DMS153 (cell line): Measurements from ENCODE around the gene VIPR2.

Source experiments
- DNase-seq: peaks from one replicate; lab custom pipeline; 2025; lab: John Stamatoyannopoulos, UW

Gene VIPR2

DNA sequence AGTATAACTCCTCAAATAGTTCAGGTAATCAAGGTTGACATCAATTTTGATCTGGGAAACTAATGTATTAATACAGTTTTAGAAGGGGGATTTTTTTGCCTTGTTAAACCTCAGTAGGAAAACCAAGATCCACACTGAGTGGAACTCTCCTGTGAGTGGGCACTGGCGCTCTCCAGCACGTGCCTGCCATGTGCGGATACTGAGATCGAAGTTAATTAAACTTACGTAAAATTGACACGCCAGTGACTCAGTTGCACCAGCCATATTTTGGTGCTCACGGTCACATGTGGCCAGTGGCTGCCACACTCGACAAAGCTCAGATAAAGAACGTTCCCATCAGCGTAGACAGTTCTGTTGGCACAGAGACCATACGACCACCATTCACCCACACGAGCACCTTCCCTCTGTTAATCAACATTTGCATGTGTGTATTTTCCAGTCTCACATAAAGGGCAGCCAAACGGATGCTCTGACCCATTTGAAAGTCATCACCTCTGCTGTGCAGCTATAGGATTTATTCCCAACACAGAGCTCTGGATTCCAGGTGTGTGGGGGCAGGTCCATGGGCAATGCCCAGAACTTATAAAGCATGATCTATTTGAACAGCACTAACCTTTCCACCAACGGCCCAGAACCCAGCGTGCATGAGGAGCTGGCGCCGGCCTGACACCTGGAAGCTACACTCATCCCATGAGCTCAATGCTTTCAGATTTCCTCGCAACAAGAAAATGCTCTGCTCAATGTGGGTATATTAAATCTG lies 77.7 kb downstream of the VIPR2 start:
- no peak for DNase-seq

DNA sequence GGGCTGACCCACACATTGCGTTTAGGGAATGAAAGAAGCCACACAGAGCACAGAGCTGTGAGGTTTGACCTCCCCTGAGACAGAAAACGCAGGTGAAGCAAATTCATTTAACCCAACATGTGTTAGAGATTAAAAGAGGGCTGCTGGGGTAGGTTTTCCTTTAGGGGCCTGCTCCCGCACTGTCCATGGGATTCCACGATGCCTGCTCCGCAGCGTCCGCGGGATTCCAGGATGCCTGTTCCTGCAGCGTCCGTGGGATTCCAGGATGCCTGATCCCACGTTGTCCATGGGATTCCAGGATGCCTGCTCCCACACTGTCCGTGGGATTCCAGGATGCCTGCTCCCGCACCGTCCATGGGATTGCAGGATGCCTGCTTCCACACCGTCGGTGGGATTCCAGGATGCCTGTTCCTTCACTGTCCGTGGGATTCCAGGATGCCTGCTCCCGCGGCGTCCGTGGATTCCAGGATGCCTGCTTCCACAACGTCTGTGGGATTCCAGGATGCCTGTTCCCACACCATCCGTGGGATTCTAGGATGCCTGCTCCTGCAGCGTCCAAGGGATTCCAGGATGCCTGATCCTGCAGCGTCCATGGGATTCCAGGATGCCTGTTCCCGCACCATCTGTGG lies 78.7 kb downstream of the VIPR2 start:
- no peak for DNase-seq

DNA sequence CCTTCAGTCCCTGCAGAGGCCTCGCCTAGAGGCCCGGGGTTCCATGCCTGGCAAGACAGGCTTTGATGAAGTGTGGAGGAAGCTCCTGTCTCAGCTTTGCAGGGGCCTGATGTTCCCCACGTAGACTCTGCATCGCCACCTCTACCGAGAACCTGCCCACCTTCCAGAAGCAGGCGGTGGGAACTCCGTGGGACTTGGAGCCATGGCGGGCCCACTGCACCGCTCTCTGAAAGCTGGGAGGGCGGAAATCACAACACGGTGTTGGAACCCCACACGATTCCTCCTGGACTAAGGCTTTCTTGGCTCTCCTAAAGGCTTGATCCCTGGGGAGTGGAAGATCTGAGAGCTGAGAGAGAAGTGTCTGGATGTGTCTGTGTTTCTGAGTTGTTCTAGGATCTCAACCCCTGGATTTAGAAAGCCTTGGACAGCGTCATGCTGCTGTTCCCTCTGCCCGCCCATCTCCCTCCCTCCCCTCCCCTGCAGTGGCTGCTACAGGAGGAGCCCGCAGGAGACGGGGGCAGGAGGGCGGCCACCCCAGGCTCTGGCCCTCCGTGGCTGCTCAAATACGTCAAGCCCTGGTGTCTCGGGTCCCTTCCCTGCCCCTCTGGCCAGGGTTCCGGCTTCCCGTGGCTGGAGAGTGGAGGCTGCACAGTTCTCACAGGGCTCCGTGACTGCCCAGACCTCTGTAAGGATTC lies 79.7 kb downstream of the VIPR2 start:
- no peak for DNase-seq

DNA sequence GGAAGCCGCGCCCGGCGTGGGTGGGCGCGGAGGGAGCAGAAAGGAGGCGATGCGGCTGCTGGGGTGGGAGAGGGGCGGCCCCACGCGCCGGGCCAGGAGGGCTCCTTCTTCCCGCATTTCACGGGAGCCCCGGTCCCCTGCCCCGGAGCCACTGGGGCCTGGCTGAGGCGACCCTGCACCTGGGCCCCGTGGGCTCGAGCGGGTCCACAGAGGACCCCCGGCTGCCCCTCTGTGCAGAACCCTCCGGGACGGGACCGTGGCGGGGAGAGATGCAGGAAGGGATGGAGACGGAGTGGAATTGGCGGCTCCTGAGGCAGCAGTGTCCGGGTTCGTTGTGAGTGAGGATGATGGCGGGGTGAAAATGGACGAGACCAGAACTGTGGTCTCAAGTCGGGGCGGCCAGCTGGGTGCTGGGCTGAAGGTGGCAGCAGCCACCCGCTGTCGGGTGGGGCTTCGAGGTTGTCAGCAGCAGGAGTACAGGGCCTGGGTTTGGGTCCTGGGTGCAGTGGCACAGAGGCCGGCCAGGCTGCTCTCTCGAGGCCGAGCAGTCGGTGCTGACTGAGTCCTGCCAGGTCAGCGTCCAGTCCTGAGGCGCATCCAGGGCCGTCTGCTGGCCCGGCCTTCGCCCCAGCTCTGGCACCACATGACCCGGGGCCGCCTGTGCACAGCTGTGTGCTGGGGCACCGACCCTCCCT lies 80.4 kb downstream of the VIPR2 start:
- no peak for DNase-seq

DNA sequence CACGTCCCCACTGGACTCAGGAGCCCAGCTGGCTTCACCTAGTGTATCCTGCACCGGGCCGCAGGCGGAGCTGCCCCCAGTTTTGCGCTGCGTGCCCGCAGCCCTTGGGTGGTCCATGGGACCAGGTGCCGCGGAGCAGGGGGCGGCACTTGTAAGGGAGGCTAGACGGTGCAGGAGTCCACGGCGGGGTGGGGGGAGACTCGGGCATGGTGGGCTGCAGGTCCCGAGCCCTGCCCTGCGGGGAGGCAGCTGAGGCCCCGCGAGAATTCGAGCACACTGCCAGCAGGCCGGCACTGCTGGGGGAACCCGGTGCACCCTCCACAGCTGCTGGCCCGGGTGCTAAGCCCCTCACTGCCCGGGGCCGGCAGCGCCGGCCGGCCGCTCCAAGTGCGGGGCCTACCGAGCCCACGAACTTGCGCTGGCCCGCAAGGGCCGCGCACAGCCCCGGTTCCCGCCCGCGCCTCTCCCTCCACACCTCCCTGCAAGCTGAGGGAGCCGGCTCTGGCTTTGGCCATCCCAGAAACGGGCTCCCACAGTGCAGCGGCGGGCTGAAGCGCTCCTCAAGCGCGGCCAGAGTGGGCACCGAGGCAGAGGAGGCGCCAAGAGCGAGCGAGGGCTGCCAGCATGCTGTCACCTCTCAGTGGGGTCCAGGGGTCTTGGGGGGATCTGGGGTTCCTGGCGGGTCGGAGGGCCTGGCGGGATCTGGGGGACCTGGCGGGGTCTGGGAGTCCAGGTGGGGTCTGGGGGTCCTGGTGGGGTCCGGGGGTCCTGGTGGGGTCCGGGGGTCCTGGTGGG lies 81.4 kb downstream of the VIPR2 start:
- DNase-seq = no peak

DNA sequence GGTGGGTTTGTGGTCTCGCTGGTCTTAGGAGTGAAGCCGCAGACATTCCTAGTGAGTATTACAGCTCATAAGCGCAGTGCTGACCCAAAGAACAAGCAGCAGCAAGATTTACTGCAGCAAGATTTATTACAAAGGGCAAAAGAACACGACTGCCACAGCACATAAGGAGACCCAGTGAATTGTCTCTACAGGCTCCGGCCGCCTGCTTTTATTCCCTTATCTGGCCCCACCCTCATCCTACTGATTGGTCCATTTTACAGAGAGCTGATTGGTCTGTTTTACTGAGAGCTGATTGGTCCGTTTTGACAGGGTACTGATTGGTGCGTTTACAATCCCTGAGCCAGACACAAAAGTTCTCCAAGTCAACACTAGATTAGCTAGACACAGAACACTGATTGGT lies 82.1 kb downstream of the VIPR2 start:
- no peak for DNase-seq

DNA sequence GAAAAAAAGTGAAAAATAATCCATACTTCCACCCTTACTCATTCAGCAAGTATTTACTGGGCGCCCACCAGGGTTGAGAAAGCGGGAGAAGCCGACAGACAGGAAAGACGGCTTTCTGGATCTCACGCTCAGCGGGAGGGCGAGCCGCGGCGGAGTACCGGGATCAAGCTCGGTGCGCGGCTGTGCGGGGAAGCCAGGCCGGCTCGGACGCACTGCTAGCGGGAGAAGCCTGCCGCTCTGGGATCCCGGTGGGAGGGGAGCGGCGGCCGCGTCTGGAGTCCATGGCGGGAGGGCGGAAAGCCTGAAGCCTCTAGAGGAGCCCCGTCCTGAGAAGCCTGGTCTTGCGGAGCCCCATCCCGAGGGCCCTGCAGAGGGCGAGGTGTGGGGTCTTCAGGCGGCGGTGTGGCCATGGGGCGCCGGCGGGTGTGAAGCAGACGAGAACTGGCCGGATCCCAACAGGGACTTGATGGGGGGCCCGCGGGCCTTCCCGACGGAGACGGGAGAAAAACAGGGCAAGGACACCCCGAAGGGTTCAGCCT lies 82.9 kb downstream of the VIPR2 start:
- no peak for DNase-seq

DNA sequence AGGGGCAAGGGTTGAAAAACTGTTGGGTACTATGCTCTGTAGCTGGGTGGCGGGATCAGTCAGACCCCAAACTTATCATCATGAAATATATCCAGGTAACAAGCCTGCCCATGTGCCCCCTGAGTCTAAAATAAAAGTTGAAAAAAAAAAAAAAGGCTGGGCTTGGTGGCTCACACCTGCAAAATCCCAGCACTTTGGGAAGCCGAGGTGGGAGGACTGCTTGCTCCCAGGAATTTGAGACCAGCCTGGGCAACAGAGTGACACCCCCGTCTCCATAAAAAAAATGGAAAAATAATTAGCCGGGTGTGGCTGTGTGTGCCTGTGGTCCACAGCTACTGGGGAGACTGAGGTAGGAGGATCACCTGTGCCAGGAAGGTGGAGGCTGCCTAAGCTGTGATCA lies 83.5 kb downstream of the VIPR2 start:
- DNase-seq = no peak

DNA sequence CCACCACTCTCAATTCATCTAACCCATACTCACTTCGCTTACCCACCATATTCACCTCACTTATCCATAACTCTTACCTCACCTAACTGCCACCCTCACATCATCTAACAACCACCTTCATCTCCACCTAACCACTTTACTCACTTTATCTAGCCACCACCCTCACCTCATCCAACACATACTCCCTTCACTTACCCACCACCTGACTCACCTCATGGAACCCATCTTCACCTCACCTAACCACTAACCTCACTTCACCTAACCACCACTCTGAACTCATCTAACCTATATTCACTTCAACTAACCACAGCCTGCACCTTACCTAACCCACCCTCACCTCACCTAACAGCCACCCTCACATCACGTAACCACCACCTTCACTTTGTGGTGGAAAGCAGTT lies 84.2 kb downstream of the VIPR2 start:
- DNase-seq = no peak

DNA sequence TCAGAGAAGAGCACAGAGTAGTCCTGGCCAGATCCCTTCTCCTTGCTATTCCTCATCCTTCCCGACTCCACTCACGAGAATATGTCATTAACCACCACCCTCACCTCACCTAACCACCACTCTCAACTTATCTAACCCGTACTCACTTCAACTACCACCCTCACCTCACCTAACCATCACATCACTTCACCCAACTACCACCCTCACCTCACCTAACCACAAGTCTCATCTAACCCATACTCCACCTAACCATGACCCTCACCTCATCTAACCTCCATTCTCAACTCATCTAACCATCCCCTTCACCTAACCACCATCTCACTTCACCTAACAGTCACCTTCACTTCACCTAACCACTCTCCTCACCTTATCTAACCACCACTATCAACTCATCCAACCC lies 85.0 kb downstream of the VIPR2 start:
- no peak for DNase-seq

DNA sequence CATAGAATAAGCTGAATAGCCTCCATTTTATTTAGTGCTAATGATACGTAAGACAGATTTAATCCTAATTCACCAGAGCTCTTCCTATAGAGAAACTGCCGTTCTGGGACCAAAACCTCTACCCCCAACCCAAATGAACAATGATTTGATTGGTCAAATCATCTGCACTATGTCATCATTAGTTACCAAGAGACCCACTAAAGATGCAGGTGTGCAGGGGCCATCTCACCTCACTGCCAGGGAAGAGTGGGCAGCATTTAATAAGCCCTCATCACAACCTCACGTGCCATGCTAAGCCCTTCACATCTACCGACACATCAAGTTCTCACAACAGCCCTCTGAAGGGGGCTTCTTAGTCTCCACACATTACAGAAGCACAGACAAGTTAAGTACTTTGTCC lies 87.0 kb downstream of the VIPR2 start:
- no peak for DNase-seq

DNA sequence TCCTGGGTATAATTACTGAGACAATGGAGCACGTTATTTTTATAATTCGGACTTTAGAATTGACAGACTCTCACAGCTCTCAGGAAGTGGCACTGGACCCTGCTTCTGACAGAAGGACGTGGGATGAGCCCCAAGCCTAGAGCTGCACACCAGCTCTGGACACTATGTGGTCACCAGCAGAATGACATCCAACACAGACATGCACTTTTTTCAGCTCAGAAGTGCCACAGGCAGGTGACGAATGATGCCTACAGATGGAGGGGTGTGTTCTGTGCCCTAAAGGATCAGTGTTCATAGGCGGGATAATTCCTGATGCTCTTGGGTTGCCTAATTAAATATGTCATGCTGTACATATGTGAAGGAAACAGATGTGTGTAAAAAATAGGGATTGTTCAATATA lies 87.9 kb downstream of the VIPR2 start:
- no peak for DNase-seq

DNA sequence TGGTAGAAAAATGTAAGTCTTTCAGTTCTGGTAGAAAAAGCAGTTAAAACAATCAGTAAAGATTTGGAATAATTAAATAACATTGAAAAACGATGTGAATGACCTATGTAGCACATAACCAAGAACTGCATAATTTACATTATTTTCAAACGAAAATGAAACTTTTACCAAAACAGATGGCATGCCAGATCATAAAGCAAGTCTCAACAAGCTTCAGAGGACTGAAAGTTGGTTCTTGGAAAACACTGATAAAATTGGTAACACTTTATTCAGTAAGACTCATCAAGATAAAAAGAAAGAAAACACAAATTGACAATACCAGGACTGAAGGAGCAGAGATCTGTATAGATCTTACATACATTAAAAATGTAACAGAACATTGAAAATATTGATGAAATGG lies 92.8 kb downstream of the VIPR2 start:
- DNase-seq = no peak

DNA sequence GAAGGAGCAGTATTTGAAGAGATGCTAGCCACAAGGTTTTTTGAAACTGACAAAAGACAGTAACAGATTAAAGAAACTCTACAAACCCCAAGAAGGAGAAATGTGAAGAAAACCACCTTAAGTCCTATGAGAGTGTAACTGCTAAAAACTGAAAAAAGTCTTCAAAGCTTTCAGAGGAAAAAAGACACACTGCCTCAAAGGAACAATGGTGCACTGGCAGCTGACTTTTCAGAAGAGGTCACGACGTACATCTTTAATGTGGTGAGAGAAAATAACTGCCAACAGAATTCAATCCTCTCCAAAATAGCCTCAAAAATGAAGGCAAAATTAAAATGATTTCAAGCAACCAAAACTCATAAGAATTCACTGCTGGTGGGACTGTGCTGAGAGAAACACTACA lies 94.0 kb downstream of the VIPR2 start:
- no peak for DNase-seq

DNA sequence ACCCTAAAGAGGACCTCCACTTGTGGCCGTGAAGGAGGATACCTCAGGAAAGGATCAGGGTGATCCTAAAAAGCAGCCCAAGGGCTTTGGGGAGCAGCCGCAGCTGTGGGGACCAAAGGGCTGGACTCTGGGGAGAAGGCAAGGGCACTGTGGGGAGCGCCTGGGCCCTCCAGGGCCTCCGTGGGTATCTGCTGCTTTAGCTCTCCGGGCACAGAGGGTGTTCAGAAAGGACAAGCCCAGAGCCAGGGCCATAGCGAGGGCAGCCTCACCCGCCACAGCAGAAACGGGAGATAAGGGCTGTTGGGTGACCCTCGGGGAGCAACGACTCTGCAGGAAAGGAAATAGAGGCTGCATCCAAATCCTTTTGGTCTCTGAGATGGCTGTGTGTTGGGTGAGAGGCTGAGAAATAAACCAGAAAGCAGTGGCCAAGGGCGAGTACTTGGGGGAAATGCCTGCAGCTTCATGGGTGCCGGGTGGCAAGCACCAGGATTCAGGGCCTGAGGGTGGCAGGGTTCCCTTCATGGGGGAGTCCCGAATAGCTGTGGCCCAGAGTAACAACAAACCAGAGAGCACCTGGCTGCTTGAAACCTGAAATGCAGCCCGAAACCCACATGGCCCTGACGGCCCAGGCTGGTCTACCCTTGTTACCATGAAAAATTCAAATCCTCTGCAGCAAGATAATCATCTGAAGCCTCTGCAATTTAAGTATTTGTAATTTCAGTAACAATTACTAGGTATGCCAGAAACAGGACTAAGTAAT lies 95.2 kb downstream of the VIPR2 start:
- DNase-seq = no peak

DNA sequence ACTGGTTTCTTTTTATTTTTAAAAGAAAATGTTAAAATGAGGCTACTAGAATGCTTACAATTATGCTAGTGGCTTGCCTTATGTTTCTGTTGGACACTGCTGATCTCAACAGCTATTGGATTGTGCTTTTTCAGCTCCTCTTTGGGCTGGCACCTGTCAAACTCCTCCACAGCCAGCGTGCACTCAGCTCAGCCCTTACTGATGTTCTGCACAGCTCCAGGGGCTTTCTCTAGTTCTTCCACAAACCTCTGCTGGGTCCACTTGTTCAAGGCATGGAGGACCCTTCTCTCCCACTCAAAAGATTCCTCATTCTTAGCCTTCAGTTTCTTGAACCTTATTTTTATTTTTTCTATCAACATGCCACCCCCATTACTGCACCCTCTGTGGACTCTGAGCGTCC lies 96.0 kb downstream of the VIPR2 start:
- DNase-seq = no peak

DNA sequence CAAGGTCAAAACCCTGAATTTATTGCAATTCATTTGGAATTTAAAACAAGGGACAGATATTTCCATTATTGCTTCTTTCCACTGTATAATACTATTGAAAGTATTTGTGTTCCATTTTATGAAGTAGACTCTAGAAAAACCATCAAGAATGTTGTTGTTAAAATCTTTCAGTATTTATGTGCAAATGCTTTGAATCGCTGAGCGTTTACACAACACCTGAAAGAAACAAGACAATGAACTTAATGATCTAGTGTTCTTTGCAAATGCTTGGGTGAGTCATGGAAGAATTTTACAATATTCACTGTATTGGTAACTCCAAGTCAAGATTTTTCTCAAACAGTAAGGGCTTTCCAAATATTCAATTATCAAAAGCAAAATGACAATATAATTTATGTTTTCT lies 97.1 kb downstream of the VIPR2 start:
- DNase-seq = no peak

DNA sequence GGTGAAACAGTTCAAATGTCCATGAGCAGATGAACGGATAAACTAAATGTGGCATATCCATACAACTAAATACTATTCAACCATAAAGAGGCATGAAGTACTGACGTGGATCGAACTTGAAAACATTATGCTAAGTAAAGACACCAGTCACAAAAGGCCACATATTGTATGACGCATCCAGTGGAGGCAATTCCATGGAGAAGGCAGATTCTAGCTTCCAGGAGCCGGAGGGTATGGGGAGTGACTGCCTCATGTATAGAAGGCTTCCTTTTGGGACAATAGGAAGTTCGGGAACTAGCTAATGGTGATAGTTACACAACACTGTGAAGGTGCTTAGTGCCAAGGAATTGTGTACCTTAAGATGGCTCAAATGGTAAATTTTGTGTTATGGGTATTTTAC lies 98.4 kb downstream of the VIPR2 start:
- DNase-seq = no peak

DNA sequence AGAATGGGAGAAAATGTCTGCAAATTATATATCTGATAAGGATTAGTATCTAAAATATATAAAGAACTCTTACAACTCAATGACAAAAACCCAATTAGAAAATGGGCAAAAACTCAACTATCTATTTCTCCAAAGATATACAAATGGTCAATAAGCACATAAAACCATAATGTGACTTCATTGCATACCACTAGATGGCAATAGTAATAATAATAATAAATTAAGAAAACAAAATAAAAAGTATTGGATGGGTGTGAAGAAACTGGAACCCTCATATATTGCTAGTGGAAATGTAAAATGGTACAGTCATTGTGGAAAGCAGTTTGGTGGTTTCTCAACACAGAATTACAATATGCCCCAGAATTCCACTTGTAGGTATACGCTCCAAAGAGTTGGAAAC lies 98.8 kb downstream of the VIPR2 start:
- DNase-seq = no peak

DNA sequence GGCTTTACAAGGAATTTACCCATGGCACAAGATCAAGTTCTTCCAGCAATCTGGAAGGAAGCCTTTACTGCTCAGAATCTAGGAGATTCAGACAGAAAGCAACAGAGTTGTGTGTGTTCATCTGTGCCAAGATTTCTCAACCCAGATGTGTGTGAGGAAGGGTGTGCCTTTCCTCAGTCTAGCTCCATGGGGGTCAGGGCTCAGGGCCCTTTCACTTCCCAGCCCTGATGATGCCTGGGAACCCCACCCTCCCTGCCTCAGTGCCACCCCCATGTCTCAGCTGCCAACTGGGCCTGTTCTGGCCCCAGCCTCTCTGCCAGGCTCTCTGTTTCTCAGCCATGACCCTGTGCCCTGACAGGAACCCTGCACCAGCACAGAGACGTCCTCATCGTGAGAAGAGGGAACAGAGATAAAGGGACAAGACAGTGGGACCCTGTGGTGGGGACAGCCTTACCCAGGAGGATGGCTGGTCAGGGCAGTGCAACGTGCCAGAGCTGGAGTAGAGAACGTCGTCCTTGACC lies 102.0 kb downstream of the VIPR2 start:
- no peak for DNase-seq

DNA sequence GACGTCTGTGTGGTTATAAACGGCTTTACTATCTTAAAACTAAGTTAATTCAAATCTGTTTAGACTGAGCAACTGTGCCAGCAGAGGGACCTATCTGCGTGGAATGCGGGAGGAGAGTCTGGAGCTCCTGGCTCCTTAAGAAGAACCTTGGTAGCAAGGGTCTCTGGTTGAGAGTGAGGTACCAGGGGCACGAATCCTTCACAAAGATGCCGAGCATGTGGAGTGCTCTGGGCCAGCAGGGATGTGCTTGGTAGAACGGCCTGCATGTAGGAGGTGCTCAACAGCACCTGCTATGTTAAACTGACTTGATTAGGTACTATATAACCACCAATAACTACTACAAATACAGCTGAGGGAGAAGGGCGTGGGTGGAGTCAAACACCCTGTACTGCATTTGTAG lies 102.6 kb downstream of the VIPR2 start:
- no peak for DNase-seq
